Colon (tissue), 2 donors: ENCODE data around the gene C19orf44.

Experiments used
- FAIRE-seq: peaks from 2 replicates; lab custom pipeline; 2012; peaks lifted over from hg19 to GRCh38; lab: Jason Lieb, UNC
- donor health status: control.
- donor health status: control.

Gene C19orf44

GRCh38 chr19:16518061-16518460 lies 21.9 kb downstream of the C19orf44 start:
- no peak for FAIRE-seq

GRCh38 chr19:16518483-16519229 lies 22.5 kb downstream of the C19orf44 start:
- no peak for FAIRE-seq

- FAIRE-seq = no peak
These were observed 23.1 kb downstream of the C19orf44 start for GRCh38 chr19:16519230-16519687.

- FAIRE-seq = no peak
These were observed 24.1 kb downstream of the C19orf44 start for GRCh38 chr19:16520074-16520973.

- FAIRE-seq = no peak
These were observed 24.9 kb downstream of the C19orf44 start for GRCh38 chr19:16520986-16521624.

- no peak for FAIRE-seq
These were observed 25.6 kb downstream of the C19orf44 start for GRCh38 chr19:16521715-16522289.

- FAIRE-seq = no peak
These were observed 26.6 kb downstream of the C19orf44 start for GRCh38 chr19:16522559-16523377.

GRCh38 chr19:16524991-16525734 lies 29.0 kb downstream of the C19orf44 start:
- no peak for FAIRE-seq

GRCh38 chr19:16525751-16526481 lies 29.7 kb downstream of the C19orf44 start:
- no peak for FAIRE-seq

- no peak for FAIRE-seq
These were observed 31.2 kb downstream of the C19orf44 start for GRCh38 chr19:16527334-16527935.

GRCh38 chr19:16527971-16528521 lies 31.9 kb downstream of the C19orf44 start:
- no peak for FAIRE-seq

- no peak for FAIRE-seq
These were observed 33.4 kb downstream of the C19orf44 start for GRCh38 chr19:16529466-16530144.

GRCh38 chr19:16530540-16531379 lies 34.6 kb downstream of the C19orf44 start:
- no peak for FAIRE-seq

GRCh38 chr19:16531380-16531669 lies 35.1 kb downstream of the C19orf44 start:
- no peak for FAIRE-seq

- no peak for FAIRE-seq
These were observed 36.4 kb downstream of the C19orf44 start for GRCh38 chr19:16532440-16533234.

- no peak for FAIRE-seq
These were observed 39.2 kb downstream of the C19orf44 start for GRCh38 chr19:16535381-16535780.

GRCh38 chr19:16536130-16536529 lies 39.9 kb downstream of the C19orf44 start:
- FAIRE-seq = no peak
